NOMO-1 treated with dmso at 0.1 percent for 144 hours (cell line): ENCODE measurements around the gene PALS1.
"Not testable (repeated sequence)": the region's sequence is repeated elsewhere in the genome, so short reads cannot be mapped to it uniquely, and the experiment has no call there.

ENCODE experiments used
- DNase-seq: peaks from one replicate; lab custom pipeline; 2025; ENCODE audit not compliant: unreplicated experiment; lab: John Stamatoyannopoulos, UW

The PALS1 gene

DNA sequence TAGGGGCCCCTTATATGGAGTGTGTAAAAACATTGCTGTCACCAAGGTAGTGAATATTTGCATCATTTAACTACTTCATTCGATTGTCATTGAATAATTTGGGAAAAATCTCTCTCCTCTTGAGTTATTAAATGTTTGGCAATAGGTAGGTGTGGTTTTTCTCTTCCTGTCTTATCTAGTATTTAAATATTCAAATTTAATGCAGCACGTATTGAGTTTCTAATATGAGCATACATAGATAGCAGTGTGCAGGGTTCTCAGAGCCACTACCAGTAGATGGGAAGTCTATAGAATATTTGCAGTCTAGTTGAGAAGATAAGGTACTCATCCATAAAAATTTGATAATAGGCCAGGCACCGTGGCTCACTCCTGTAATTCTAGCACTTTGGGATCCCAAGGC lies 16.7 kb downstream of the PALS1 start:
- DNase-seq, result no peak

DNA sequence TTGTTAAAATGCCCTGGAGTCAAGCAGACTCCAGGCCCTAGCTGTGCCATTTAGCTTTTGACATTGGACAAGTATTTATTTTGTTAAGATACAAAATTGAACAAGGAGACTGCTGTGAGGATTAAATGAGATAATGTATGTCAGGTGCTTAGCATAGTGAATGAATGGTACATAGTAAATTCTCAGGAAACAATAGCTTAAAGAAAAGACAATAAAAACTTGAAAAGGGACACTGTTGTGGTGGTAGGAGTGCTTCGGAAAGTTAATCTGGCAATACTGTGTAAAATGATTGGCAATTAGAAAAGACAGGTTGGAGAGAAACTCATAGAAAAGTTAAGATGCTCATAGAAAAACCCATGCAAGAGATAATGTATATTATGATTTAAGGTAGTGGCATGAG lies 19.7 kb downstream of the PALS1 start:
- no peak for DNase-seq

DNA sequence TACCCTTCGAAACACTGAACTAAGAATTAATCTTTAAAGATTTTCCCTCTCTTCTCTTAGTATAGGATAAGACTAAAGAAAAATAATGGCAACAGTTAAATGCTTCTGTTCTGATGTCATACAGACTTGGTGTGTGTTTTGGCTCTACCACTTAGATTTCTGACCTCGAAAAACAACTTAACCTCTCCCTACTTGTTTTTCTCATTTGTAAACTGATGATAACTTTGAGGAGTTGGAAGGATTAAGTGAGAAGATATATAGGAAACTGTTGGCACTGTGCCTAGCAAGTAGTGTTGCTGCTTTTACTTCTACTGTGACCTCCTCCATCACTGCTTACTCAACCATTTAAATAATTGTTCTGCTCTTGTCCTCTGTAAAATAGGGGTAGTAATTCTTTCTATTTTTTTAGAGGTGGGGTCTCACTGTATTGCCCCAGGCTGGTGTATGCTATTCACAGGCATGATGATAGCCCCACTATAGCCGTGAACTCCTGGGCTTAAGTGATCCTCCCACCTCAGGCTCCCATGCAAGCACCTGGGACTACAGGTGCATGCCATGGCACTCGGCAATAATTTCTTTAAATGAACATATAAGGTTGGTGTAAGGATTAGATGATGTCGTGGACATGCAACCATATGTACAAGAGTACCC lies 22.4 kb downstream of the PALS1 start:
- DNase-seq, result no peak

DNA sequence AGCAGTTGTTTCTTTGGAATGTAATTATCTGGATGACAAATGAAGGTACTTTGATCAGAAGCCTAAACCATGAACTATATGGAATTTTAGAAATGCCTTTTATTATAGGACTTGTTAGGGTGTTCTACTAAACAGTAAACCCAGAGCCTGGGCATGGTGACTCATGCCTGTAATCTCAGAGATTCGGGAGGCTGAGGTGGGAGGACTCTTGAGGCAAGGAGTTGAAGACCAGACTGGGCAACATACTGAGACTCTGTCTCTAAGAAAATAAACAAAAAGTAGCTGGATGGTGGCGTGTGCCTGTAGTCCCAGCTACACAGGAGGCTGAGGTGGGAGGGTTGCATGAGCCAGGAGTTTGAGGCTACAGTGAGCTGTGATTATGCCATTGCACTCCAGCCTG lies 23.9 kb downstream of the PALS1 start:
- no peak for DNase-seq

DNA sequence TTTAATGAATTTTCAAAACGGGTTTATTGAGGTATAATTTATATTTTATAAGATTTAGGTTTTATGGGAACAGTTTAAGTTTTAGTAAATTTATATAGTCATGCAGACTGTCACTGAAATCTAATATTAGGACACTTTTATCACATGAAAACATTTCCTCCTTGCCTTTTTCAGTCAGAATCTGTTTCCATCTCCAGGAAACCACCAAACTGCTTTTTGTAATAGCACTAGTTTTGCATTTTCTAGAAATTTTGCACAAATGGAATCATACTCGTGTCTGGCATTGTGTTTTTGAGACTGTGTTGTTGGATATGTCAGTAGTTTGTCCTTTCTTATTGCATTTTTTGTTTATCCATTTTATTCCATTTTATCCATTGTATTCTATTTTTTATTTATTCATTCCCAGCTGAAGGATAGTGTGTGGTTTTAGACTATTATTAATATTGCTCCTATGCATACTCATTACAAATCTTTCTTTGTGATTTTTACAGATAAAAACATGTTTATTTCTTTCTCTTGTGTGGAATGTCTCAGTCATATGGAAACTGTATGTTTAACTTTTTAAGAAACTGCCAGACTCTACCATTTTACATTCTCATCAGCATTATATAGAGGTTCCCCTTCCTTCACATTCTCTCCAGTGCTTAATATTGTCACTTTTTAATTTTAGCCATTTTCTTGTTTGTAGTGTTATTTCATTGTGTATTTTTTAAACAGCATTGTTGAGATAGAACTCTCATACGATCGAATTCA lies 26.5 kb downstream of the PALS1 start:
- no peak for DNase-seq

DNA sequence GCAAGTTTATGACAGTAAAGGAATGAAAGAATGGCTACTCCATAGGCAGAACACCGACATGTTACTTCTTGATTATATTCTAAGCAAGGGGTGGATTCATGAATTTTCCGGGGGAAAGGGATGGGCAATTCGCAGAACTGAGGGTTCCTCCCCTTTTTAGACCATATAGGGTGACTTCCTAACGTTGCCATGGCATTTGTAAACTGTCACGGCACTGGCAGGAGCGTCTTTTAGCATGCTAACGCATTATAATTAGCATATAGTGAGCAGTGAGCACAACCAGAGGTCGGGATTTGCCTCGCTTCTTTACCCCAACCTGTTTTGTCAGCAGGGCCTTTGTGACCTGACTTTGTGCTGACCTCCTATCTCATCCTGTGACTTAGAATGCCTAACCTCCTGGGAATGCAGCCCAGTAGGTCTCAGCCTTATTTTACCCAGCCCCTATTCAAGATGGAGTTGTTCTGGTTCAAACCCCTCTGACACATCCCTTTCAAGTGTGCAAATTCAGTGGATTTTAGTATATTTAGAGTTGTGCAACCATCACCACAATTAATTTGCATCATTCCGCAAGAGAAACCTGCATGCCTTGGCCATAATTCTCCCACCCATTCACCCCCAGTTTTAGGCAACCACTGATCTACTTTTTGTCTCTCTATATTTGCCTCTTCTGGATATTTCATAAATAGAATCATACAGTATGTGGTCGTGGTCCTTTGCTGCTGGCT lies 27.4 kb downstream of the PALS1 start:
- DNase-seq, result no peak

DNA sequence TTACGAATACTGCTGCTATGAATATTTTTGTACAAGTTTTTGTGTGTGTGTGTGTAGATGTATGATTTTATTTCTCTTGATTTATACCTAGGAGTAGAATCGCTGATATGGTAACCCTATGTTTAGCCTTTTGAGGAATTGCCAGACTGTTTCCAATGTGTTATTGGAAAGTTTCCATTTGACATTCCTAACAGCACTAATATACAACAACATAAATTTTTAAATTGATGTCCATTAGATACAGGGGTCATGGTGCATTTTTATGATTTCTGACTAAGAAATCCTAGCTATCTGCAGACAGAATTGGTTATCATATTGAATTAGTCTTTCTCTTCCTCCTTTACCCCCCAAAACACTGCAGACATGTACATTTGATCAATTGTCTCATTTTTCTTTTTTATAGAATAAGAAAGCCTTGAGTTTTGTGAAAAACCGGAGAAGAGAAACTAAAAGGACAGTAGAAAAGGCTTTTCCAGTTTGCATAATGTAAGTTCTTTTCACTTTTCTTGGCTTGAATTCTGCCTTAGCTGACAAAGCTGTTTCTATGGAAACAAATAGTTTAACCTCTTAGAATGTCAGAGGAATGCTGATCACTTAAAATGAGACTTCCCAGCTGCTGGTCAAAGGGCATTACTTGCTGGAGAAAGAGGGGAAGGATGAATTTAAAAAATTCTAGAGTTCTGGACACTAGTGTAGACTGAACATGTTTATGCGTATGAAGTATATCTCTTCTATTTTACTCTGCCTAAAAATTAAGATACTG lies 28.2 kb downstream of the PALS1 start:
- DNase-seq, result no peak

DNA sequence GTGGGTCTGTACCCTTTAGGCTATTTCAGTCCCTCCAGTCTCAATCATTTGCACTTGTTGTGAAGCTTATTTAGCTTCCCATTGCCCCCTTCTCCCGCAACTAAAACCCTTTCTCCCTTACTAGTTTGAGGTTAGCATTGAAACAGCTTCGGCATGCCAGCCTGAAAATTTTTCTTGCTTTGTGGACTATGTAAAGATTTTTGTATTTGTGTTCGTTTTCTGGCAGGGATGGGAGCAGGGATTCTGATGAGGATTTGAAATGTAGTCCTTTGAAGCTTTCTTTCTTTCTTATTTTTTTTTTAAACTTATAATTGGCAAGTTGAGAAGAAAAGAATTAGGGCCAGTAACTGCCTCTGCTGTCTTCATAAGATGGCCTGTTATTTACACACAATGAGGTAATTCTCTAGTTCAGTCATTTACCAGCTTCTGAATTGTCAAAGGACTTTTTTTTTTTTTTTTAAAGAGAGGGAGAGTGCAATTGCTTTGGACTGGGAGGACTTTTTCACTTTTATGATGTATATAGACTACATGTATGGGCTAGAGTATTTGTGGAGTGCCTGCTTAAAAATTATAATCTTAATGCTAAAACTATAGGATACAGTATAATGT lies 29.0 kb downstream of the PALS1 start:
- DNase-seq, result no peak

DNA sequence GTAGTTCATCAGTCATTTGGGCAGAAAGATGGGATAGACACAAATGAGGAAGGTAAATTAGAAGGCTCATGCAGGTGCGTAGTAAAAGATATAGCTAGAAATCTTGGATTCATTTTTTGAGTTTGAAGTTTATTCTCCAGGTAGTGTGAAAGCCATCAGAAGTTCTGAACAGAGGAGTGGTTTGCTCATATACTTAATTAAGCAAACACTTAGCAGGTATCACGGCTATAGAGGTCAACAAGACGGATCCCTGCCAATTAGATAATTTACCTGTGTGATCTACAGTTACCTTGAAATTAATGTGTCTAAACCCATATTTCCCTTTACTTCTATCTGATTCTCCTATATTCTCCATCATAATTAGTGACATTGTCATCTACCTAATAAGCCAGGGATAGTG lies 29.7 kb downstream of the PALS1 start:
- no peak for DNase-seq

DNA sequence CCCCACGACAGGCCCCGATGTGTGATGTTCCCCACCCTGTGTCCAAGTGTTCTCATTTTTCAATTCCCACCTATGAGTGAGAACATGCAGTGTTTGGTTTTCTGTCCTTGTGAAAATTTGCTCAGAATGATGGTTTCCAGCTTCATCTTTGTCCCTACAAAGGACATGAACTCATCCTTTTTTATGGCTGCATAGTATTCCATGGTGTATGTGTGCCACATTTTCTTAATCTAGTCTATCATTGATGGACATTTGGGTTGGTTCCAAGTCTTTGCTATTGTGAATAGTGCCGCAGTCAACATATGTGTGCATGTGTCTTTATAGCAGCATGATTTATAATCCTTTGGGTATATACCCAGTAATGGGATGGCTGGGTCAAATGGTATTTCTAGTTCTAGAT lies 32.0 kb downstream of the PALS1 start:
- DNase-seq, result not testable (repeated sequence)

DNA sequence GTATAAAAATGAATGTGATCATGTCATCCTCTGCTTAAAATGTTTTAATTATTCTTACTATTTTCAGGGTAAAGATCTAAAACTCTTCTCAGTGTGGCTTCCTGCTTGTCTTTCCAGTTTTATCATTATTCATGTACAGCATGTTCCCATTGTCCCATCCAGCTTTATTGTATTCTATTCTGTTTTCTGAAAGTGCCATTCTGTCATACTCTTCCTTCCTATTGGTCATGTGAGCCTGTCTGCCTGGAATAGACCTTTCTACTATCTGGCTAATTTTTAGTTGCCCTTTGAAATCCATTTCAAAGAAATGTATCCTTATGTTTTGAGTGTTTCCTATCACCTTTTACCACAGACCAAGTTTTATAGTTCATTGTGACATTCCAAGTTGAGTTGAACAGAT lies 34.9 kb downstream of the PALS1 start:
- no peak for DNase-seq

DNA sequence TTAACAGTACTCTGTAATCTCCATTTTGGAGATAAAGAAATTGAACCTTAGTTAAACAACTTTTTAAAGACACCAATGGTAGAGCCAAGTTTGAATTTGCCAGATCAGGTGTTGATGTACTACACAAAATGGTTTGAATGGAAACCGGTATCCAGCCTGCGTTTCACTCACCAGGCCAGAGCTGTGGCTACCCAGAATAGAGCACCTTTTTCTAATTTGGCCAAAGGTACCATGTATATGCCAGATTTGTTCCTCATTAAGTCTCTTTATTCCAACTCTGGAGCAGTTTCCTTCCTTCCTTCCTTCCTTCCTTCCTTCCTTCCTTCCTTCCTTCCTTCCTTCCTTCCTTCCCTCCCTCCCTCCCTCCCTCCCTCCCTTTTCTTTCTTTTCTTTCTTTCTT lies 39.3 kb downstream of the PALS1 start:
- DNase-seq, result no peak

DNA sequence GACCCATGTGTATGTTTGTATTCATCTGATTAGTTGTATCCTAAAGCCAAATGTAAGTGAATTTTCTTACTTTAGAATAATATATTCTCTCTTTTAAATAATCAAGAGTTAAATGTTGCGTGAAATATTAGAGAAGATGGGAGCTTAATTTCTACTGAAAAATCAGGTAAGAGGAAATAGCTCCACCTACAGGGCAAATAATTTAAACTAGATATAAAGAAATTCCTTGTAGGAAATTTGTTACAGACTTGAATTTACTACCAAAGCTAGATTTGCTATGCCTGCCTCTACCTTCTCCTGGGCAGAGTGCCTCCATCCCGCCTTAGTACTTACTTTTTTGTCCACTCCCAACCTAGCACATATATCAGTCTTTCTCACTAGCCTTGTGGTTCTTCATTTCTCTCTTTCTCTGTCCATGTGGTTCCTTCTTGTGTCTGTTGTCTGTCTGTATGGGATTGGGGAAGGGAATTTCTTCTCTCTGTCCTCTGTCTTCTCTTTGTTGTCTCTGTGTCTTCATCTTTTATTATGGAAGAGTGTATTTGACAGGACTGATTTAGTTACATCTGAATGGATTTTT lies 44.7 kb downstream of the PALS1 start:
- DNase-seq, result no peak
